GM12878 (cell line): ENCODE measurements around the gene RAPH1. TPM values are rescaled to one million over a fixed set of nuclear protein-coding genes. Genes with fewer than 3 reads are reported as not detected.
A peak's percentile ranks its signal among the peaks of the same experiment; 100 is the strongest.

Source experiments
- ATAC-seq: fragments of 200-7000 bp; cut with Tn5 transposase; 3 replicates; pipeline ENCODE4 v1.9.1; 2020; ENCODE audit warnings: mild to moderate bottlenecking, moderate library complexity
- BruUV-seq: library from RNA; stranded (reverse); fragments of 400-500 nt; replicated peaks from 2 replicates; lab custom pipeline; 2021; lab: Mats Ljungman, UMichigan
- CTCF ChIA-PET: fragments of 300-600 bp; sonication (Branson Sonifier 250); formaldehyde crosslinking; extraction: SDS; loops from one replicate; lab custom pipeline; 2021; ENCODE audit warnings: inconsistent platforms; lab: Yijun Ruan, JAX
- POLR2A ChIA-PET: fragments of 350-600 bp; formaldehyde crosslinking; extraction: SDS; loops from one replicate; lab custom pipeline; 2021; ENCODE audit warnings: inconsistent platforms; lab: Charles Lee
- RAD21 ChIA-PET: fragments of 300-600 bp; sonication (Branson Sonifier 250); formaldehyde crosslinking; loops from one replicate; lab custom pipeline; 2023; ENCODE audit warnings: antibody characterized with exemption; ENCODE audit not compliant: unreplicated experiment; lab: Charles Lee
- SMC1A ChIA-PET: fragments of 300-600 bp; sonication (Branson Sonifier 250); formaldehyde crosslinking; loops from one replicate; lab custom pipeline; 2023; ENCODE audit not compliant: unreplicated experiment, uncharacterized antibody; lab: Charles Lee
- DNase-seq: peaks from one replicate; pipeline ENCODE4 v3.0.0-alpha.2; 2011; ENCODE audit warnings: low read depth, low spot score
- FAIRE-seq: peaks from 3 replicates; lab custom pipeline; 2011; peaks lifted over from hg19 to GRCh38; lab: Jason Lieb, UNC
- H2AFZ ChIP-seq: 2 replicates; pipeline ENCODE4 v1.6.0; 2011; ENCODE audit warnings: low read depth, low read length, control low read depth; ENCODE audit not compliant: control insufficient read depth
- H3K27ac ChIP-seq: 2 replicates; pipeline ENCODE4 v1.5.1; 2011; ENCODE audit warnings: control low read depth; ENCODE audit not compliant: control insufficient read depth, insufficient read depth
- H3K27me3 ChIP-seq, 2 experiments: replicated peaks in 1 of 2; 2 replicates each; pipeline versions ENCODE4 v1.6.0 to v1.6.1; 2011; ENCODE audit warnings: low read length in 1 of 2; ENCODE audit not compliant: control insufficient read depth in 2 of 2, insufficient read depth in 2 of 2
- H3K36me3 ChIP-seq, 2 experiments: 2 replicates each; pipeline ENCODE4 v1.5.1; 2011; ENCODE audit warnings: low read length in 1 of 2; ENCODE audit not compliant: control insufficient read depth in 2 of 2, insufficient read depth in 2 of 2
- H3K4me1 ChIP-seq: 2 replicates; pipeline ENCODE4 v1.6.1; 2011; ENCODE audit warnings: mild to moderate bottlenecking, low read length, moderate library complexity, mixed read lengths; ENCODE audit not compliant: control insufficient read depth, insufficient read depth
- H3K4me2 ChIP-seq: 2 replicates; pipeline ENCODE4 v1.6.0; 2011; ENCODE audit warnings: control low read depth; ENCODE audit not compliant: control insufficient read depth, insufficient read depth
- H3K4me3 ChIP-seq: fragments of 200-600 bp; sonication (generic); 2 replicates; pipeline ENCODE4 v1.5.1; 2016
- H3K79me2 ChIP-seq: 2 replicates; pipeline ENCODE4 v1.6.0; 2011; ENCODE audit warnings: low read length; ENCODE audit not compliant: control insufficient read depth, insufficient read depth
- H3K9ac ChIP-seq: 2 replicates; pipeline ENCODE4 v1.8.0; 2011; ENCODE audit warnings: low read length, control low read depth, mixed read lengths; ENCODE audit not compliant: control insufficient read depth, insufficient read depth
- H3K9me3 ChIP-seq: replicated peaks from 3 replicates; pipeline ENCODE4 v1.5.1; 2011; ENCODE audit warnings: mild to moderate bottlenecking, low read length; ENCODE audit not compliant: control insufficient read depth, insufficient read depth
- H4K20me1 ChIP-seq: 2 replicates; pipeline ENCODE4 v1.6.0; 2011; ENCODE audit not compliant: control insufficient read depth, insufficient read depth
- E2F8 ChIP-seq: fragments of 450-650 bp; IDR thresholded peaks from 2 replicates; pipeline ENCODE4 v1.6.1; 2018; ENCODE audit warnings: mild to moderate bottlenecking, low read depth, moderate library complexity; ENCODE audit not compliant: partially characterized antibody
- MXI1 ChIP-seq: fragments of 150-350 bp; IDR thresholded peaks from 2 replicates; pipeline ENCODE4 v1.6.1; 2011; ENCODE audit warnings: low read depth, mild to moderate bottlenecking, inconsistent platforms, low read length, improper control_type of control experiment
- NFIC ChIP-seq: IDR thresholded peaks from 2 replicates; pipeline ENCODE4 v1.6.1; 2012; ENCODE audit warnings: low read depth, mild to moderate bottlenecking, inconsistent platforms, low read length, moderate library complexity
- NFXL1 ChIP-seq: fragments of 450-650 bp; IDR thresholded peaks from 2 replicates; pipeline ENCODE4 v1.6.1; 2017; ENCODE audit warnings: antibody characterized with exemption, mild to moderate bottlenecking, borderline replicate concordance
- PAX8 ChIP-seq: fragments of 450-650 bp; IDR thresholded peaks from 2 replicates; pipeline ENCODE4 v1.6.1; 2017; ENCODE audit warnings: mild to moderate bottlenecking, moderate library complexity
- RAD21 ChIP-seq: IDR thresholded peaks from 2 replicates; pipeline ENCODE4 v1.6.1; 2011; ENCODE audit warnings: mild to moderate bottlenecking, low read depth, low read length, moderate library complexity; ENCODE audit not compliant: insufficient read depth
- SKIL ChIP-seq: fragments of 450-650 bp; IDR thresholded peaks from 2 replicates; pipeline ENCODE4 v1.6.1; 2017; ENCODE audit warnings: mild to moderate bottlenecking, low read depth, inconsistent platforms; ENCODE audit not compliant: poor library complexity, severe bottlenecking
- SMC3 ChIP-seq: IDR thresholded peaks from 2 replicates; pipeline ENCODE4 v1.6.1; 2011; ENCODE audit warnings: low read length, improper control_type of control experiment, borderline replicate concordance
- WGBS: methylation state at CpG from one replicate; pipeline ENCODE4 v1.1.6; 2016; ENCODE audit warnings: low lambda C conversion rate; ENCODE audit not compliant: insufficient replicate concordance, insufficient coverage; ENCODE audit errors: missing lambda C conversion rate; 5-methylcytosine and 5-hydroxymethylcytosine counted together
- in situ Hi-C: fragments of 300-500 bp; cut with MboI; formaldehyde crosslinking; loops from 9 replicates; pipeline ENCODE4 v1.14.3; 2018; ENCODE audit warnings: mixed read lengths
- intact Hi-C: fragments of 100-400 bp; cut with micrococcal nuclease; formaldehyde crosslinking; loops from one replicate; pipeline ENCODE4 v1.14.2; 2022; ENCODE audit not compliant: unreplicated experiment
- polyA plus RNA-seq, 11 experiments: library from polyadenylated mRNA; depleted of rRNA in 4 of 11; unstranded in 6 of 11; stranded (reverse) in 5 of 11; fragments of >200 nt; fragmentation: Nextera tagmentation in 4 of 11; fragmentation: Illumina TruSeq in 1 of 11; extraction: Ambion mirVana in 4 of 11; extraction: Trizol in 1 of 11; gene quantifications; 1 replicate in 1 of 11; 2 replicates in 10 of 11; pipeline versions ENCODE4 v1.2.1 to v1.2.3, GENCODE V29; 2011 to 2016; ENCODE audit warnings: inconsistent platforms in 2 of 11, missing spikeins in 2 of 11, low read depth in 1 of 11
- total RNA-seq, 4 experiments: library from RNA; depleted of rRNA in 3 of 4; stranded (reverse); fragments of >200 nt in 3 of 4; fragmentation: Illumina TruSeq in 1 of 4; extraction: Trizol in 1 of 4; gene quantifications; 2 replicates each; pipeline versions ENCODE4 v1.2.1 to v1.2.3, GENCODE V29; 2013 to 2021
- TF ChIP-seq, protein P1 (sequence below), 3 experiments: IDR thresholded peaks in 2 of 3; conservative IDR thresholded peaks in 1 of 3; 2 replicates each; pipeline ENCODE4 v1.5.1; 2011; ENCODE audit warnings: low read depth in 3 of 3, low read length in 3 of 3, mild to moderate bottlenecking in 3 of 3, control low read depth in 2 of 3, moderate library complexity in 2 of 3, inconsistent platforms in 1 of 3, mixed read lengths in 1 of 3; ENCODE audit not compliant: control insufficient read depth in 2 of 3, insufficient read depth in 1 of 3; ENCODE audit errors: extremely low read depth in 1 of 3

RAPH1 gene
- total and polyA plus RNA-seq, 10 of the 15 experiments (the other 5 are each of a cell fraction or from before 2014, with no cell fraction given) = 0.09 to 0.90 (median 0.21) TPM; not detected in 7

DNA sequence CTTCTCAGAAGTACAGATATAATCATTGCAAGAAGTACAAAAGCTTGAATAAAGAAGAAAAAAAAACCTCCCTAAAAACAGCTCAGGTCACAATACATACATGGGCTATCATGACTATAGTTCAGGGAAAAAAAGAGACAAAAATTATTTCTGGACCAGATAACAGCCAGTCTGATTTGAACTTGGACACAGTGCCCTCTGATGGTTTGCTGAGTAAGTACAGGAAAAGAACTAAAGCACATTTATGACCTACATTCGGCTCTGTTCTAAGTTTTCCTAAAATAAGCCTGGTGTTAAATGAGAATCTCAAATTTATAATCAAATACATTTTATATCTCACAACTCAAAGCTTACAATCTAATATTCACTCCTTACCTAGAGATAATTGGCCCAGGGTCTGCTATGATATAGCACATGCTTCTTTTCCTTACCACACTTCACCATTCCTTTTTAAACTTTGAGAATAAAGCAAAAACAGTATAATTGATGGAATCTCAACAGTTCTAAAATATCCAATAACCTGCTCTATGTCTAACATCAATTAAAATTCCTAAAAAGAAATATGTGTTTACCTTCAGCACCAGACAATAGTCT is 81.1 kb downstream of the RAPH1 start:
- in situ Hi-C loops = no loop called here
- ChIA-PET CTCF (interaction anchor here (0.6 to 7.2 kb wide), 23 partner anchors 9 to 894 kb away, joined by 3 to 69 read pairs (median 3); partner anchors contain the start of gene CYP20A1), SMC1A (interaction anchor here (0.9 to 2.5 kb wide), 11 partner anchors 9 to 879 kb away, joined by 3 to 20 read pairs (median 3); no protein-coding TSS in a partner anchor), POLR2A (no interaction called here), RAD21 (interaction anchor here (0.7 to 1.6 kb wide), 5 partner anchors 20 to 879 kb away, joined by 3 to 6 read pairs (median 3); no protein-coding TSS in a partner anchor)
- Histone ChIP-seq H2AFZ (no peak overlapping the region), H3K4me2 (no peak overlapping the region), H3K4me3 (no peak overlapping the region), H3K4me1 (no peaks in the 10 kb centered on the region), H3K27me3 (no peaks in the 10 kb centered on the region), H4K20me1 (no peaks in the 10 kb centered on the region), H3K9ac (no peak overlapping the region), H3K27ac (no peak overlapping the region), H3K79me2 (no peaks in the 10 kb centered on the region), H3K36me3 (no peaks in the 10 kb centered on the region), H3K9me3 (no peaks in the 10 kb centered on the region)
- peak; percentile 4 for DNase-seq
- intact Hi-C loops = loop anchor here (1.0 to 5.0 kb wide), 3 partner anchors 229 to 879 kb away; no protein-coding TSS in a partner anchor
- 12% methylated on average over 1 of the region's 1 CpG for WGBS
- TF ChIP-seq SKIL = peak; percentile 17
- no peak for TF ChIP-seq NFIC
- no peak for TF ChIP-seq NFXL1
- TF ChIP-seq E2F8 = no peak
- peak; percentile 79 for TF ChIP-seq SMC3
- TF ChIP-seq RAD21 = peak; percentile 89
- no peak for TF ChIP-seq MXI1
- no peak for TF ChIP-seq PAX8
- TF ChIP-seq, protein P1, sequence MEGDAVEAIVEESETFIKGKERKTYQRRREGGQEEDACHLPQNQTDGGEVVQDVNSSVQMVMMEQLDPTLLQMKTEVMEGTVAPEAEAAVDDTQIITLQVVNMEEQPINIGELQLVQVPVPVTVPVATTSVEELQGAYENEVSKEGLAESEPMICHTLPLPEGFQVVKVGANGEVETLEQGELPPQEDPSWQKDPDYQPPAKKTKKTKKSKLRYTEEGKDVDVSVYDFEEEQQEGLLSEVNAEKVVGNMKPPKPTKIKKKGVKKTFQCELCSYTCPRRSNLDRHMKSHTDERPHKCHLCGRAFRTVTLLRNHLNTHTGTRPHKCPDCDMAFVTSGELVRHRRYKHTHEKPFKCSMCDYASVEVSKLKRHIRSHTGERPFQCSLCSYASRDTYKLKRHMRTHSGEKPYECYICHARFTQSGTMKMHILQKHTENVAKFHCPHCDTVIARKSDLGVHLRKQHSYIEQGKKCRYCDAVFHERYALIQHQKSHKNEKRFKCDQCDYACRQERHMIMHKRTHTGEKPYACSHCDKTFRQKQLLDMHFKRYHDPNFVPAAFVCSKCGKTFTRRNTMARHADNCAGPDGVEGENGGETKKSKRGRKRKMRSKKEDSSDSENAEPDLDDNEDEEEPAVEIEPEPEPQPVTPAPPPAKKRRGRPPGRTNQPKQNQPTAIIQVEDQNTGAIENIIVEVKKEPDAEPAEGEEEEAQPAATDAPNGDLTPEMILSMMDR (IDR thresholded peaks at IDR 0.05 in 2 of 3, conservative IDR thresholded peaks at IDR 0.05 in 1 of 3; ENCODE audit: control insufficient read depth in 2 of 3, extremely low read depth in 1 of 3, insufficient read depth in 1 of 3, low read depth in 3 of 3, low read length in 3 of 3) = peak; percentile 67 to 80 (median 73); a peak in 5 of 6 replicates
- BruUV-seq = no TSS peak
- peak; percentile 80 for FAIRE-seq
- ATAC-seq = peak; percentile 86
